Type B pancreatic cell (in vitro differentiated cells): ENCODE data around the gene STK32B. TPM values are rescaled to one million over a fixed set of nuclear protein-coding genes. Genes with fewer than 3 reads are reported as not detected.

Experiments
- DNase-seq: peaks from one replicate; pipeline ENCODE4 v3.0.0; 2021; ENCODE audit warnings: mixed read lengths; ENCODE audit not compliant: unreplicated experiment; ENCODE audit errors: extremely low spot score
- H3K27ac Mint-ChIP-seq: 2 replicates; pipeline ENCODE4 v1.8.0; 2021; ENCODE audit warnings: mild to moderate bottlenecking, mixed read lengths
- H3K27me3 Mint-ChIP-seq: 2 replicates; pipeline ENCODE4 v1.8.0; 2021; ENCODE audit warnings: mixed read lengths
- H3K36me3 Mint-ChIP-seq: 2 replicates; pipeline ENCODE4 v1.8.0; 2021; ENCODE audit warnings: mixed read lengths
- H3K4me1 Mint-ChIP-seq: one replicate; pipeline ENCODE4 v1.8.0; 2021; ENCODE audit warnings: mixed read lengths; ENCODE audit not compliant: unreplicated experiment
- H3K4me3 Mint-ChIP-seq: 2 replicates; pipeline ENCODE4 v1.8.0; 2021; ENCODE audit warnings: mild to moderate bottlenecking, mixed read lengths
- H3K9me3 Mint-ChIP-seq: 2 replicates; pipeline ENCODE4 v1.8.0; 2021; ENCODE audit warnings: mixed read lengths
- total RNA-seq: library from RNA; stranded (reverse); gene quantifications from 2 replicates; pipeline ENCODE4 v1.2.1, GENCODE V29; 2021; ENCODE audit warnings: low replicate concordance
- TF ChIP-seq, protein P1 (sequence below): fragments of 200-600 bp; sonication (generic); conservative IDR thresholded peaks from 2 replicates; pipeline ENCODE4 v1.5.0; 2021; ENCODE audit warnings: antibody characterized with exemption, mild to moderate bottlenecking

The STK32B gene
- total RNA-seq, 1 donor from 2014 or later = 3.0 TPM

DNA sequence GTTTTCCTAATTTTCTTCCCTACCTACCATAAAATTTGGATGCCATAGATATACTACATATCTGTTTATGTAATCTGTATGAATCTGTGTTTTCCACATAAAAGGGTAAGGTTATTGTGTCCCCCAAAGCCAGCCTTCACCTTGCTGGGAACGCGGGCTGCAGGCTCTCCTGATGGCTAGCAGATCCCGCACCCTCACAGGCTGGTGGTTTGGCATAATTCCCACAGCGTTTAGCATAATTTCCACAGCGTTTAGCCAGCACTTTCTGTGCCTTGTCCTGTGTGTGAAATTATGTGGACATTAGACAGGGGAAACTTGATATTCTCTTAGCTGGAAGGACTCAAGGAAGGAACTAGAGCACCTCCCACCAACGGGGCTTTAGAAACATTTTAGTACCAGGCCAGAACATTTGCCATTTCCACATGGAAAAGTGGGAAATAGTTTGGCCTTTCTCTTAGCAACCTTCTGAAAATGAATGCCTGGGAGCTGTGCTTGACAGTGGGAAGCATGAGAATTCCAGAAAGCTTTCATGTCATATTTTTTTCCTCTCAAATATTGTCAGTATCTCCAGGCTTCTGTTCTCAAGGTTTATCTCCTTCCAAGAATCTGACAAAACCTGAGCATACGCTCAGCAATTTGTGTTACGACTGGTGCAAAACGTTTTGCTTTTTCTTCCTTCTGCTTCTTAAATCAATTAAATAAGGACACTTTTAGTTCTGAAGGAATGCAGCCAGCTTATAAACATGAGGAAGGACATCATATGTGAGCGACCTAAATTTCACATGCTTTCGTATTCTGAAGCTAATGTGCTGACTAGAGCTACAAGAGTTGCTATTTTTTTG is 67.9 kb downstream of the STK32B start:
- Mint-ChIP-seq H3K9me3 (no peaks in the 10 kb centered on the region), H3K36me3 (no peaks in the 10 kb centered on the region), H3K27me3 (peaks cover 8% of the 10 kb centered on the region), H3K27ac (no peak overlapping the region), H3K4me1 (no peaks in the 10 kb centered on the region), H3K4me3 (no peak overlapping the region)
- TF ChIP-seq, protein P1, sequence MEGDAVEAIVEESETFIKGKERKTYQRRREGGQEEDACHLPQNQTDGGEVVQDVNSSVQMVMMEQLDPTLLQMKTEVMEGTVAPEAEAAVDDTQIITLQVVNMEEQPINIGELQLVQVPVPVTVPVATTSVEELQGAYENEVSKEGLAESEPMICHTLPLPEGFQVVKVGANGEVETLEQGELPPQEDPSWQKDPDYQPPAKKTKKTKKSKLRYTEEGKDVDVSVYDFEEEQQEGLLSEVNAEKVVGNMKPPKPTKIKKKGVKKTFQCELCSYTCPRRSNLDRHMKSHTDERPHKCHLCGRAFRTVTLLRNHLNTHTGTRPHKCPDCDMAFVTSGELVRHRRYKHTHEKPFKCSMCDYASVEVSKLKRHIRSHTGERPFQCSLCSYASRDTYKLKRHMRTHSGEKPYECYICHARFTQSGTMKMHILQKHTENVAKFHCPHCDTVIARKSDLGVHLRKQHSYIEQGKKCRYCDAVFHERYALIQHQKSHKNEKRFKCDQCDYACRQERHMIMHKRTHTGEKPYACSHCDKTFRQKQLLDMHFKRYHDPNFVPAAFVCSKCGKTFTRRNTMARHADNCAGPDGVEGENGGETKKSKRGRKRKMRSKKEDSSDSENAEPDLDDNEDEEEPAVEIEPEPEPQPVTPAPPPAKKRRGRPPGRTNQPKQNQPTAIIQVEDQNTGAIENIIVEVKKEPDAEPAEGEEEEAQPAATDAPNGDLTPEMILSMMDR = no peak
- DNase-seq = no peak

DNA sequence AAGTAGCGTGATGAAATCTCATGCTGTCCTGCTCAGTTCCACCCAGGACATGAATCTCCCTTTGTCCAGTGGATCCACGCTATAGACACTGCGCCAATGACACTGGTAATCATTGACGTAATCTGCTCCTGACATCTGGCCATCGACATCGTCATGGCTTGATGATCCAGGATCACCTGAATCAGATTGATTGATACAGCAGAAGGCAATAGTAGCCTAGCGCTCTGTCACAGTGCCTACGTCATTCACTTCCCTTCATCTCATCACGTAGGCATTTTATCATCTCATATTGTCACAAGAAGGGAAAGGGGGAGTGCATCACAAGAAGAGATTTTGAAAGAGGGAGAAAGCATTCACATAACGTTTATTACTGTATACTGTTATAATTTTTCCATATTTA is 68.8 kb downstream of the STK32B start:
- Mint-ChIP-seq H3K36me3 (no peaks in the 10 kb centered on the region), H3K4me3 (no peak overlapping the region)

DNA sequence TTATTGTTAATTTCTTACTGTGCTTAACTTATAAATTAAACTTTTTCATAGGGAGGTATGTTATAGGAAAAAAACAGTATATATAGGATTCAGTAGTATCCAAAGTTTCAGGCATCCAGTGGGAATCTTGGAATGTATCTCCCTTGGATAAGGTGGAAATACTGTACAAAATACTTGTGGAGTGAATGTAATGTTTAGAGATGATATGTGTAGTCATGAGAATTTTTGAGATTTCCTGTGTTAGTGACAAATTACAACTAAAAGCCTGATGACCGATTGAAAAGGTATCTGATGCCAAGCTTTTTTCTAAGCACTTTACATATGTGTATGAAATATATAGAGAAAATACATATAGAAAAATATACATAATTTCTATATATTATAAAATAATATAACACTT is 69.2 kb downstream of the STK32B start:
- no peak for DNase-seq
- TF ChIP-seq, protein P1 = no peak
- Mint-ChIP-seq H3K4me1 (no peaks in the 10 kb centered on the region), H3K36me3 (no peaks in the 10 kb centered on the region), H3K4me3 (no peak overlapping the region), H3K27me3 (peaks cover 10% of the 10 kb centered on the region), H3K9me3 (no peaks in the 10 kb centered on the region), H3K27ac (no peak overlapping the region)

More for the DNA sequence above, 68.8 kb downstream of the STK32B start:
- no peaks in the 10 kb centered on the region for H3K4me1 Mint-ChIP-seq
- TF ChIP-seq, protein P1 = no peak
- DNase-seq = no peak
- H3K9me3 Mint-ChIP-seq = no peaks in the 10 kb centered on the region
- peaks cover 10% of the 10 kb centered on the region for H3K27me3 Mint-ChIP-seq
- no peak overlapping the region for H3K27ac Mint-ChIP-seq

DNA sequence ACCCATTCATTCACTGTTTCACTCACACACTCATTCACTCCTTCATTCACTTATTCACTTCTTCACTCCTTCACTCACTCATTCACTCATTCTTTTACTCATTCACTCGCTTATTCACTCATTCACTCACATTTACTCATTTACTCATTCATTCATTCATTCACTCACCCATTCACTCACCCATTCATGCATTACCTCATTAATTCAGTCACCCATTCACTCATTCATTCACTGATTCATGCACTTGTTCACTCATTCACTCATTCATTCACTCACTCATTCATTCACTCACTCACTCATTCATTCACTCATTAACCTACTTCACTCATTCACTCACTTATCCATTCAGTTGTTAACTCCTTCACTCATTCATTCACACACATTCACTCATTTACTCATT is 70.8 kb downstream of the STK32B start:
- no peak overlapping the region for H3K4me3 Mint-ChIP-seq
- no peaks in the 10 kb centered on the region for H3K36me3 Mint-ChIP-seq
- H3K27ac Mint-ChIP-seq = no peak overlapping the region
- H3K9me3 Mint-ChIP-seq = no peaks in the 10 kb centered on the region
- H3K27me3 Mint-ChIP-seq = peaks cover 18% of the 10 kb centered on the region
- TF ChIP-seq, protein P1 = no peak
- no peak for DNase-seq
- no peaks in the 10 kb centered on the region for H3K4me1 Mint-ChIP-seq

DNA sequence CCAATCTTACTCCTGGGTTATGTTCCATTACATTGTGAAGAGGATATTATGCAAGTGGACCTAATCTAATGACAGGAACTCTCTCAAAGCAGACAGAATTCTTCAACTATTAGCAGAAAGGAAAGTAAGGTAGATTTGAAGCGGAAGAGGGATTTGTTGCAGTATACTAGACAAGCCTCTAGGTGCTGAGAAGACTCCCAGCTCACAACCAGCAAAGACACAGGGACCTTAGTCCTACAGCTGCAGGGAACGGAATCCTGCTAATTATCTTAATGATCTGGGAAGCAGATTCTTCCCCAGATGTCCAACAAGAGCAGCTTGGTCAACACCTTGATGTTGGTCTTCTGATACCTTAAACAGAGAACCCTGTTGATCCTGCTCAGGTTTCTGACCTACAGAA is 73.6 kb downstream of the STK32B start:
- TF ChIP-seq, protein P1 = no peak

More for the DNA sequence above, 73.6 kb downstream of the STK32B start:
- Mint-ChIP-seq H3K4me1 (no peaks in the 10 kb centered on the region), H3K9me3 (no peaks in the 10 kb centered on the region), H3K36me3 (no peaks in the 10 kb centered on the region), H3K27ac (no peak overlapping the region), H3K27me3 (peaks cover 22% of the 10 kb centered on the region), H3K4me3 (no peak overlapping the region)
- DNase-seq = no peak
